ENCODE measurements around the gene SPATC1L.

SPATC1L gene

DNA sequence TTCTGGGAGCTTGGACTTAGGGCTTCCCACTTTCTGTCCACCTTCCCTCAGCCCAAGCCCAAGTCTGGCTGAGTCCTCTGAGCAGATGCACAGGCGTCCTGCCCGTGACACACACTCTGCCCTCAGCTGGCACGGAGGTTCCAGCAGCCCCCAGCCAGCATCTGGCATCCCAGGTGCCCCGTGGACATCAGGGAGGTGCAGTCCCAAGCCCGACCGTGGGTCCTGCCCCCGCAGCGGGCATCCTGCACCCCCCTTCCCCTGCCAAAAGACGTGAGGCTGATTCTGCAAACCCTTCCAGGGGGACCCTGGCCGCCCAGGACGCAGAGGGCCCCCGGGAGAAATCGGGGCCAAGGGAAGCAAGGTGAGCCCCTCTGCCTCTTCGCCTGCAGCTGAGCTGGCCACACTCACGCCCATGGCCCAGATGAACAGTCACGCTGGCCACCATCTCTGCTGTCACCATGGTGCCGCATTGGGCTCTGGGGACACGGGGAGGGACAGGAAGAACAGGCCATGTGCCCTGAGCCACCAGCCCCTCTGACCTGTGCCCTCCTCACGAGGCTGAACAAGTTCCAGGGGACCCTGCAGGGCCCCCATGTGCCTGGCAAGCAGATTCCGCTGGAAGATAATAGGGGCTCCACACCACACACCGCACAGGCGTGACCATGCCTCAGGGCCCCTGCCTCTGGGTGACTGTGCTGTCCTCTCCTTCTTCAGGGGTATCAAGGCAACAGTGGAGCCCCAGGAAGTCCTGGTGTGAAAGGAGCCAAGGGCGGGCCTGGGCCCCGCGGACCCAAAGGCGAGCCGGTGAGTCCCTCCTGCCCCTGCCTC, 65.7 kb downstream of the SPATC1L start:
- no peak for DNase-seq

DNA sequence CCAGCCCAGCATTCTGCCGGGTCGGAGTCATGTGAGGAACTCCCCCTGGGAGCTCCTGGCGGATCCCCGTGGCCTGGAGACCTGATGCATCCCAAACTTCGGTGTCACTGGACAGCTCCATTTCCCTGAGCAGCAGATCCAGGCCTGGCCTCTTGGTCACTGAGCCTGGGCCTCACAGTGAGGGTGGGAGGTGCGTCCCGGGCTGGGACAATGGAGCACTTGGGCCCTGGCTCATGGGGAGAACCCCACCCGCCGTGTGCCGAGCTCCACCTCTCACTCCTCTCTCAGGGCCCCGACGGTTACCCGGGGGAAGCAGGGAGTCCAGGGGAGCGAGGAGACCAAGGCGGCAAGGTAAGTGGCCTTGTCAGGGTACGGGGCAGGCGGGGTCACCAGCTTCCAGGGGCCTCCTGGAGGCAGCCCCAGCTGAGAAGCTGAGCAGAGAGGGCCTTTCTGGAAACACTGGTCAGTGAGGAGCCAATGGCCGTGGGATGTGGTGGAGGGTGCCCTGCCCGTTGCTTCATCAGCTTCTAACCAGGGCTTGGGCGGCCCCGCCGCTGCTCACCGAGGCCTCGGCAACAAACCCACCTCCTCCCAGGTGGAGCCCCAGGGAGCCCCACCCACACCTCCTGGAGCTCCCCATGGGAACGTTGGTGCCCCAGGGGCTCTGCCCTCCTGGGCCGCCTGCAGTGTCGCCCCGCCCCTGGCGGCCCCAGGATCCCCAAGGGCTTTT, 66.5 kb downstream of the SPATC1L start:
- no peak for DNase-seq

DNA sequence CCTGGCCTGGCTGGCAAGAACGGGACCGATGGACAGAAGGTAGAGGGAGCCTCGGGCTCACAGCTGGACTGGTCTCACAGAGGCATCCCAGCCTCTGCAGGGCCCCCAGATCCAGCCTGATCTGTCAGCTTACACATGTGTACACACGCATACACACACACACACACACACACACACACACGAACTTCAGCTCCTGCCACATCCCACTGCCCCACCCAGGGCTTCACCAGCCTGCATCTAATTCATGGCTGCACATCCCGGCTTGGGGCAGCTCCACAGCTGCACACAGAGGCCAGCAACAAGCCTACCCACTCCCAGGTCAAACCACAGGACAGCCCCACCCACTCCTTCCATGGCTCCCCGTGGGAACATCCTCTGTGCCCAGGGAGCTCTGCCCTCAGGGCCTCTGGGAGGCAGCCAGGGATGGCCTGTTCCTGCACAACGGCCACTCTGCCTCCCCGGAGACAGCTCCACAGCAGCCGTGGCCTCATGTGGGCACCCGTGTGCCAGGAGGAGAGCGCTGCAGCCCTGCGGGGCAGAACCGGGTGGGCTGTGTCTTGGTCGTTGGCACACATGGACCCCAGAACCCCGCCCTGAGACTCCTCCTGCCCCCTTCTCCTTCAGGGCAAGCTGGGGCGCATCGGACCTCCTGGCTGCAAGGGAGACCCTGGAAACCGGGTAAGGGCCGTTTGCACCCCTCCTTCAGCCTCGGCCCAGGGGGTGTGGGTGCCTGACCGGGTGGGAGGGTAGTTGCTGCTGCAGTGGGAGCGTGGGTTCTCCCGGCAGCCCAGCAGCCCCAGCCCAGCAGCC, 67.3 kb downstream of the SPATC1L start:
- DNase-seq = no peak

DNA sequence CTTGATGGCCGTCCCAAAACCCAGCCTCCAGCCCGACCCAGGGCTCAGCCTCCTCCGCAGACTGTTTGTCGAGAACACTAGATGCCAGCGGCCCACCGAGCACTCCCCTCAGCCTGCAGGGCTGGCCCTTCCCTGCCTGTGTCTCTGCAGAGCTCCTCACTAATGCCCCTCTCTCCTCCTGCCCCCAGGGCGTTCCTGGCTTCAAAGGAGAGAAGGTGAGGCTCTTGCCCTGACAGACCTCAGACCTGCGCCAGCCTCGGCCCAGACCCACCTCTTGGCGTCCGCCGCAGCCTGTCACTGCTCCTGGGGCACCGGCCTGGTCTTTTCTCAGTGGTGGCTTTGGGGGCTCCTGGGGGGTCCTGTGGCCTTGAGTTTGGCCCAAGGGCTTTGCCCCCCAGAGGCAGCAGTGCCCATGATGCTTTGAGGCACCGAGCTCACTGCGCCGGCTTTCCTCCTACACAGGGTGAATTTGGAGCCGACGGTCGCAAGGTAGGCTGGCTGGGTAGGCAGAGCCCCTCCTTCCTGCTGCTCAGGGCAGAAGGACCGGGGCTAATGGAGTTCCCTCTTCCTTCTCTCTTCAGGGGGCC, 68.0 kb downstream of the SPATC1L start:
- DNase-seq = no peak

DNA sequence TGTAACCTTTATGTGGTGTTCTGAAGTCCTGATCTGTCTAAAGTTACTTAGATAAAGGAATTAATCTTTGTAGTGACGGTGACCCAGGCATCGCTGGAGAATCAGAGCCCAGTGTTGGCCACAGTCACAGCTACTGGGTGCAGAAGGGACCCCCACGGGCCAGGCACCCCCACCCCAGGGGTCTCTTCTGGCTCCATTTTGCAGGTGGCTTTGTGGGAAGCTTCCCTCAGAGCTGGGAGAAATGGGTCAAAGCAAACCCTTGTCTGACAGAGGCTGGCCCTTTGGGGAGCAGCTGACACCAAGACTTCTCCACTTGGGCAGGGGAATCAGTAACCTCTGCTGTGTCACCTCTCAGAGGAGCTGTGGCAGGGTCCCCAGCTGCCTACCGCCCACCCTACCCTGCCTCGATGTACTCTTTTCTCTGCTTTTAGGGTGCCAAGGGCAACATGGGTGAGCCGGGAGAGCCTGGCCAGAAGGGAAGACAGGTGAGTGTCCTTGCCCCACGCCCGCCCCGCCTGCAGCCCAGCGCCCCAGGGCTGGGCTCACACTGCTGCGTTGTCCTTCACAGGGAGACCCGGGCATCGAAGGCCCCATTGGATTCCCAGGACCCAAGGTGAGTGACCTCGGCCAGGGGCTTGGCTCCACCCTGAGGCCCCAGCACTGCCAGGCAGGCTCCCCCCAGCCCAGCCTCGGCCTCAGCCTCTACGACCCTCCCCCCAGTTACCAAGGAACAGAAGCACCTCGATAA, 68.6 kb downstream of the SPATC1L start:
- DNase-seq = no peak

DNA sequence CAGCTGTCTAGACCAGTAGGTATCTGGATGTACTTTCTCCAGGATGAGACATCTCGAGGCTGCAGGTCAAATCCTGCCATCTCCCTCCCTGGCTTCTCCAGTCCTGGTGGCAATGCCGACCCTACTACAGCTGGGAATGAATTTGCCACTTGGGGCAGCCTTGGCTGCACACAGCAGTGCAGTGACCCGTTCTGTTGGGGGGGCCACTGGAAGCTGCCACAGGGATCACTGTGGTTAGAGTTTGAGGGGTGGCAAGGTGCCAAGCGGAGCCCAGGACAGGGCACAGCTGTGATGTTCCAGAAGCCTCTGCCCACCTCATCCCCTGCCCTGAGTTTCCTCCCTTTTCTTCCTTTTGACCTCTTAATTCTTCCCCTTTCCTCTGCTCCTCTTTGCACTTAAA, 69.3 kb downstream of the SPATC1L start:
- DNase-seq = no peak

DNA sequence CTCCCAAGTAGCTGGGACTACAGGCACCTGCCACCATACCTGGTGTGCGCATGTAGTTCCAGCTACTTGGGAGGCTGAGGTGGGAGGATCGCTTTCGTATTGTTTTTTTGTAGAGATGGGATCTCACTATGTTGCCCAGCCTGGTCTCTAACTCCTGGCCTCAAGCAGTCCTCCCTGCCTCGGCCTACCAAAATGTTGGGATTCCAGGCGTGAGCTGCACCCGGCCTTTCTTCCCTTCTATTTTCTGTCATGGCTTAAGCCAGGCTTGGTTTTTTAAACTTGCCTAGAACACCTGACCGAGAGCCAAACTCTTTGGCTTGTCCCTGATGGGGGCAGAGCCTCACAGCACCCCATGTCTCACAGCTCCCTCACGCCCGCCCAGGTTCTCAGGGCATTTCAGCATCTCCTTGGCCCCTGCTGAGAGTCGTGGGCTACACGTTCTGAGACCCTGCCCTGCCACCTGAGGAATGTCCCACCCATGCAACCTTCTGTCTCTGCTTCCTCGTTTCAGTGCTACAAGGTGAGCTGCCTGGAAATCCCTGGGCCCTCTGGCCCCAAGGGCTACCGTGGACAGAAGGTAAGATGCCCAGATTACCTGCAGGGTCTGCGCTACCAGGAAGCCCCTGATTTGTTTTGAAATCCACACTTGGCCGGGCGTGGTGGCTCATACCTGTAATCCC, 70.6 kb downstream of the SPATC1L start:
- no peak for DNase-seq

DNA sequence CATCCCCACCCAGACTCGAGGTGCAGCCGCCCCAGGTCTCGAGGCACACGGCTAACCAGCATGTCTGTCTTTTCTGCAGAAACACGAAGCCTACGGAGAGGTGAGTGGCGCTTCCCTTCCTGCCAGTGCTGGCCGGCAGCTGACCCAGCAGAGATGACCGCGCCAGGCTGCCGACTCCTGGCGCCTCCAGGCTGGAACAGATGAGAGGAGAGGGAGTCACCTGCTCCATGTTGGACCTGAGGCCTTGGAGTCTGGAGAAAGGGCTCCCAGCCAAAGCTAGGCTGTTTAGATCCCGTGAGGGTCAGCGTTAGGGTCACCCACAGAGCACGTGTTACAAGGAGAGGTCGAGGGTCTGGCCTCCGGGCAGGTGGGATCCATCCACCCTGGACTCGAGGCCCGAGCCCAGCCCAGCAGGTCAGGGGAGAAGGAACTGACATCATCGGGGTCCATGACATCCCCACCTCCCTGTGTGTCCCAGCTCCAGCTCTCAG, 71.5 kb downstream of the SPATC1L start:
- DNase-seq = no peak

DNA sequence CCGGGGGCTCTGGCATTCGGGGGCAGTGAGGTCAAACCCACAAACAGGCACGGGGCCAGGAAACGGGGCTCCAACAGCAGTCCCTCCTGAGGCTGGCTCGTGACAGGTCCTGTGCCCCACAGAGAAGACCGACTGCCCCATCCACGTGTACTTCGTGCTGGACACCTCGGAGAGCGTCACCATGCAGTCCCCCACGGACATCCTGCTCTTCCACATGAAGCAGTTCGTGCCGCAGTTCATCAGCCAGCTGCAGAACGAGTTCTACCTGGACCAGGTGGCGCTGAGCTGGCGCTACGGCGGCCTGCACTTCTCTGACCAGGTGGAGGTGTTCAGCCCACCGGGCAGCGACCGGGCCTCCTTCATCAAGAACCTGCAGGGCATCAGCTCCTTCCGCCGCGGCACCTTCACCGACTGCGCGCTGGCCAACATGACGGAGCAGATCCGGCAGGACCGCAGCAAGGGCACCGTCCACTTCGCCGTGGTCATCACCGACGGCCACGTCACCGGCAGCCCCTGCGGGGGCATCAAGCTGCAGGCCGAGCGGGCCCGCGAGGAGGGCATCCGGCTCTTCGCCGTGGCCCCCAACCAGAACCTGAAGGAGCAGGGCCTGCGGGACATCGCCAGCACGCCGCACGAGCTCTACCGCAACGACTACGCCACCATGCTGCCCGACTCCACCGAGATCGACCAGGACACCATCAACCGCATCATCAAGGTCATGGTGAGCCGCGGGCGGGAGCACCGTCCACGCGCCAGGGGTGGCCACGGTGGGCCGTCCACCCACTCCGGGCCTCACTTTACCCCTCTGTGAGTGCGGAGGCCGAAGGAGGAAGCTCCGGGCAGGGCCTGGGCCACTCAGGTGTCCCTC, 72.2 kb downstream of the SPATC1L start:
- DNase-seq = no peak

DNA sequence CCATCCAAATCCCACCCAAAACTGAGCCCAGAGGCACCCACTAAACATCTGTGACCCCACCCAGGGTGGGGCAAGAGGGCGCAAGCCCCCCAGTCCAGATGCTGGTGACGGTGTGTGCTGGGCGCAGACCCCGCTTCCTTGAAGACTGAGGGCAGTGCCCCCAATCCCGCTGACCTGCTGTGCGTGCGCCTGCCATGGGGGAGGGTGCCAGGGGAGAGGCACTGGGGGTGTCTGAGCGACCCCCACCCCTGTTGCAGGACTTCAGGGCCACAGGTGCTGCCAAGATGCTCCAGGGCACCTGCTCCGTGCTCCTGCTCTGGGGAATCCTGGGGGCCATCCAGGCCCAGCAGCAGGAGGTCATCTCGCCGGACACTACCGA, 73.1 kb downstream of the SPATC1L start:
- DNase-seq = no peak
